ENCODE measurements around the gene IRF4.

IRF4 gene

GRCh38 chr6:399785-400534 is 8.4 kb downstream of the IRF4 start:
- no peak for DNase-seq

- DNase-seq = no peak
Observed at GRCh38 chr6:400815-401214, 9.3 kb downstream of the IRF4 start.

GRCh38 chr6:401239-401993 is 9.9 kb downstream of the IRF4 start:
- no peak for DNase-seq

- DNase-seq = no peak
Observed at GRCh38 chr6:401994-402640, 10.6 kb downstream of the IRF4 start.

- DNase-seq = no peak
Observed at GRCh38 chr6:402901-403658, 11.5 kb downstream of the IRF4 start.

- no peak for DNase-seq
Observed at GRCh38 chr6:403659-404655, 12.4 kb downstream of the IRF4 start.

GRCh38 chr6:404685-405423 is 13.3 kb downstream of the IRF4 start:
- DNase-seq = no peak

- no peak for DNase-seq
Observed at GRCh38 chr6:408148-408547, 16.6 kb downstream of the IRF4 start.

GRCh38 chr6:408599-409102 is 17.1 kb downstream of the IRF4 start:
- no peak for DNase-seq

GRCh38 chr6:409370-409972 is 17.9 kb downstream of the IRF4 start:
- DNase-seq = no peak

GRCh38 chr6:410555-411395 is 19.2 kb downstream of the IRF4 start:
- DNase-seq = no peak

GRCh38 chr6:411402-412145 is 20.0 kb downstream of the IRF4 start:
- DNase-seq = no peak

GRCh38 chr6:412146-412886 is 20.8 kb downstream of the IRF4 start:
- no peak for DNase-seq

- no peak for DNase-seq
Observed at GRCh38 chr6:414447-414846, 22.9 kb downstream of the IRF4 start.

GRCh38 chr6:415087-415486 is 23.5 kb downstream of the IRF4 start:
- no peak for DNase-seq

GRCh38 chr6:421211-421610 is 29.7 kb downstream of the IRF4 start:
- no peak for DNase-seq

- DNase-seq = no peak
Observed at GRCh38 chr6:422433-423054, 31.0 kb downstream of the IRF4 start.
